ENCODE measurements around the gene SRP68. TPM values are rescaled to one million over a fixed set of nuclear protein-coding genes. Genes with fewer than 3 reads are reported as not detected.
A peak's percentile ranks its signal among the peaks of the same experiment; 100 is the strongest.

SRP68 gene
- polyA plus RNA-seq, 2 of the 4 experiments (the other 2 are of a cell fraction) = 121 to 139 TPM

GRCh38 chr17:76027159-76027839, 45.0 kb downstream of the SRP68 start, which contains the start of gene EVPL:
EVPL (minus strand) TSS chr17:76027306; CDS start chr17:76027198, 108 bp downstream.
- CTCF ChIA-PET = interaction anchor here (0.7 to 23.8 kb wide), 8 partner anchors 14 to 272 kb away, joined by 3 to 357 read pairs (median 4); no protein-coding TSS in a partner anchor
- POLR2A ChIA-PET = no interaction called here
- peak; percentile 87 to 94 for ATAC-seq
- TF ChIP-seq ESRRA (IDR thresholded peaks at IDR 0.05; ENCODE audit: borderline replicate concordance, low read length) (no peak), EHMT2 (IDR thresholded peaks at IDR 0.05; ENCODE audit: low read depth) (no peak), EHF (CRISPR knock-in tag; IDR thresholded peaks at IDR 0.05) (no peak), RFX5 (IDR thresholded peaks at IDR 0.05) (no peak), CTCF (IDR thresholded peaks at IDR 0.05) (no peak), PHF8 (IDR thresholded peaks at IDR 0.05; ENCODE audit: borderline replicate concordance, low read depth) (peak; percentile 48; the same call in 1 of the 2 replicates), MAX (IDR thresholded peaks at IDR 0.05) (peak; percentile 61), ZC3H11A (IDR thresholded peaks at IDR 0.05) (no peak), POLR2A (IDR thresholded peaks at IDR 0.05; ENCODE audit: low read length) (peak; percentile 70), ELK1 (IDR thresholded peaks at IDR 0.05; ENCODE audit: low read depth, low read length) (no peak), HOXA7 (CRISPR knock-in tag; IDR thresholded peaks at IDR 0.05) (no peak), SMC3 (IDR thresholded peaks at IDR 0.05) (no peak), BCL3 (IDR thresholded peaks at IDR 0.05) (peak; percentile 35; the same call in 1 of the 3 replicates), E2F6 (IDR thresholded peaks at IDR 0.05; ENCODE audit: borderline replicate concordance, low read depth) (no peak; the same call in 1 of the 2 replicates), FOXS1 (CRISPR knock-in tag; IDR thresholded peaks at IDR 0.05) (no peak), JUNB (IDR thresholded peaks at IDR 0.05) (no peak)
- WGBS (ENCODE audit: missing lambda C conversion rate) = 3% methylated on average over 17 of the region's 24 CpGs
- H3K27ac ChIP-seq = peak within 1 kb of the TSS; percentile 93
- H3K4me1 ChIP-seq = peaks cover 29% of the 10 kb centered on the region
- no peaks in the 10 kb centered on the region for H3K9me3 ChIP-seq
- DNase-seq (ENCODE audit: low read depth in 1 of 2, low spot score in 1 of 2) = peak; percentile 62 to 88
- FAIRE-seq = peak; percentile 87
- H3K4me2 ChIP-seq = peak within 1 kb of the TSS; percentile 93
- peak within 1 kb of the TSS; percentile 74 for H3K4me3 ChIP-seq

GRCh38 chr17:76026714-76027158, 45.6 kb downstream of the SRP68 start:
- DNase-seq (ENCODE audit: low read depth in 1 of 2, low spot score in 1 of 2) = peak in 1 of 2 experiments; percentile 53
- Histone ChIP-seq H3K4me3 (peak overlapping the region; percentile 74), H3K4me1 (peaks cover 29% of the 10 kb centered on the region), H3K9me3 (no peaks in the 10 kb centered on the region), H3K4me2 (peak overlapping the region; percentile 93), H3K27ac (peak overlapping the region; percentile 93)
- peak; percentile 79 to 85 for ATAC-seq
- ChIA-PET POLR2A (no interaction called here), CTCF (interaction anchor here (1.0 to 23.8 kb wide), 6 partner anchors 14 to 273 kb away, joined by 3 to 357 read pairs (median 4); no protein-coding TSS in a partner anchor)
- no peak for TF ChIP-seq FOXS1 (CRISPR knock-in tag; IDR thresholded peaks at IDR 0.05)
- TF ChIP-seq MAX (IDR thresholded peaks at IDR 0.05) = 0 out of 2 replicates have a peak, but pooled peaks have one; percentile 5
- no peak for TF ChIP-seq EHMT2 (IDR thresholded peaks at IDR 0.05; ENCODE audit: low read depth)
- TF ChIP-seq SMC3 (IDR thresholded peaks at IDR 0.05) = peak; percentile 63
- peak in 1 of 2 experiments; percentile 31; a peak in 1 of 5 replicates for TF ChIP-seq RAD21 (conservative IDR thresholded peaks at IDR 0.05 in 1 of 2, IDR thresholded peaks at IDR 0.05 in 1 of 2)
- TF ChIP-seq CTCF (IDR thresholded peaks at IDR 0.05) = peak; percentile 42
- no peak for TF ChIP-seq NFE2L2 (conservative IDR thresholded peaks at IDR 0.05; ENCODE audit: low read length)
- 0 out of 2 replicates have a peak, but pooled peaks have one; percentile 14 for TF ChIP-seq E2F6 (IDR thresholded peaks at IDR 0.05; ENCODE audit: borderline replicate concordance, low read depth)
- FAIRE-seq = no peak
- 2% methylated on average over 10 of the region's 15 CpGs for WGBS (ENCODE audit: missing lambda C conversion rate)

Data from A549 (cell line).